Measurements from ENCODE around the gene SMIM17.

The SMIM17 gene

GRCh38 chr19:56639217-56639616, 3.7 kb upstream of the SMIM17 start:
- DNase-seq (ENCODE audit: low read depth): no peak
- no peak for TF ChIP-seq CTCF (IDR thresholded peaks at IDR 0.05; ENCODE audit: control insufficient read depth, insufficient read depth, low read depth, low read length, missing control alignments)
- H3K4me3 ChIP-seq (ENCODE audit: control insufficient read depth, low read depth, low read length): no peak overlapping the region

GRCh38 chr19:56643460-56643955, 549 bp downstream of the SMIM17 start:
- no peak for TF ChIP-seq CTCF (IDR thresholded peaks at IDR 0.05; ENCODE audit: control insufficient read depth, insufficient read depth, low read depth, low read length, missing control alignments)
- DNase-seq (ENCODE audit: low read depth): no peak

DNA sequence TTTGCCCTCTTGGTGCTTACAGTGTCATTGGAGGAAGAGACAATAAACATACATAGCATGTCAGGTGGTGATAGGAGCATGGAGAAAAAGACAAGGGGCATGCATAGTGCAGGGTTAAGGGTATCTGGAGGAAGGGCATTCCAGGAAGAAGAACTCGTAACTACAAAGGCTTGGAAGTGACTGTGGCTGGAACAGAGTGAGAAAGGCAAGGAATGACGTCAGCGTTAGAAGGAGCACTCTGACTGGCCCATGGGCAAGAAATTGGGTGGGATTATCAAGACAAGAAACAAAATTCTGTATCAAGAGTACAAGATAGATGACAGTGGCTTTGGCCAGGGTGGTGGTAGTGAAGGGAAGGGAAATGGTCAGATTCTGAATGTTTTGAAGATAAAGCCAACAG, 11.2 kb downstream of the SMIM17 start:
- no peak for TF ChIP-seq CTCF (IDR thresholded peaks at IDR 0.05; ENCODE audit: control insufficient read depth, insufficient read depth, low read depth, low read length, missing control alignments)

More at GRCh38 chr19:56643460-56643955, 549 bp downstream of the SMIM17 start:
- H3K4me3 ChIP-seq (ENCODE audit: control insufficient read depth, low read depth, low read length): no peak overlapping the region

DNA sequence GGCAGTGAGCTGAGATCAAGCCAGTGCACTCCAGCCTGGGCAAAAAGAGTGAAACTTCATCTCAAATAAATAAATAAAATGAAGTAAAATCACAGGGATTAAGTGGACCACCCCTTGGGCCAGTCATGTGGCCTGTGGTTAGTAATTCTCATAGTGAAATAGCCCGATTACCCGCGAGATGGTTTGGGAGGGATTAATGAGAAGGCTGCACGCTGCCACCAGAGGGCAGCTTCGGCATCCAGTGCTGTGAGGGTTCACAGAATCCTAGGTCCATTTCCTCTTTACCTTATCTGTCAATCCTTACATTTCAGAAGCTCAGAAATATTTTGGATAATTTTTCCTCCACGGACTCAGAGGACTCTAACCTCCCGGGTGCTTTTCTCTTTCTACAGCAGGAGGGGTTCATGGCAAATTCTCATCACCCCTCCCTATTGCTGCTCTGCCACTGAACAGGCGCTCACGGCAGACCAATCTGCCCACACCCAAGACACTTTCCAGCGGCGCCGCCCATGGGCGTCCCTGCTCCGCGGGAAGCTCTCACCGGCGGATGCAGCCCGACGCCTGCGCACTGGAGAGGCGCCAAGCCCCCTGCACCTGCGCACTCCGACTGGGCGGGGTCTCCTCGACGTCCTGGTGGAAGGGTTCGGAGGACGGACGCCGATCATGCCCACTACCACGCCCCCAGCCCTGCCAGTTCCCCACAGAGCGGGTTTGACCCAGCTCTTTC, 17.6 kb downstream of the SMIM17 start:
- no peak for TF ChIP-seq CTCF (IDR thresholded peaks at IDR 0.05; ENCODE audit: control insufficient read depth, insufficient read depth, low read depth, low read length, missing control alignments)
- DNase-seq (ENCODE audit: low read depth): no peak
- no peak overlapping the region for H3K4me3 ChIP-seq (ENCODE audit: control insufficient read depth, low read depth, low read length)

More for the DNA sequence above, 11.2 kb downstream of the SMIM17 start:
- no peak for DNase-seq (ENCODE audit: low read depth)
- no peak overlapping the region for H3K4me3 ChIP-seq (ENCODE audit: control insufficient read depth, low read depth, low read length)

- TF ChIP-seq CTCF (IDR thresholded peaks at IDR 0.05; ENCODE audit: control insufficient read depth, insufficient read depth, low read depth, low read length, missing control alignments): no peak
- H3K4me3 ChIP-seq (ENCODE audit: control insufficient read depth, low read depth, low read length): no peak overlapping the region
- no peak for DNase-seq (ENCODE audit: low read depth)
Measured at GRCh38 chr19:56661248-56661647, 18.3 kb downstream of the SMIM17 start.

DNA sequence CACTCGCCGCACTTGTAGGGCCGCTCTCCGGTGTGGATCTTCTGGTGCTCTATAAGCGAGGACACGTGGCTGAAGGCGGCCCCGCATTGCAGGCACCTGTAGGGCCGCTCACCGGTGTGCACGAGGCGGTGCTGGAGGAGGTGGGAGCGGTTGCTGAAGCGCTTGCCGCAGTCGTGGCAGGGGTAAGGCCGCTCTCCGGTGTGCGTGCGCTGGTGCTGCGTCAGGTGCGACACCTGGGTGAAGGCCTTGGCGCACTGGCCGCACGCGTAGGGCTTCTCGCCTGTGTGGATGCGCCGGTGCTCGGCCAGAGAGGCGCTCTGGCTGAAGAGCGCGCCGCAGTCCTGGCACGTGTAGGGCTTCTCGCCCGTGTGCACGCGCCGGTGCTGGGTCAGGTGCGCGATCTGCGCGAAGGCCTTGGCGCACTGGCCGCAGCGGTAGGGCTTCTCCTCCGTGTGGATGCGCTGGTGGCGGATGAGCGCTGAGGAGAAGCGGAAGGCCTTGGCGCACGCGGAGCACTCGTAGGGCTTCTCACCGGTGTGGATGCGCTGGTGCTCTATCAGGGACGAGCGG, 21.1 kb downstream of the SMIM17 start:
- TF ChIP-seq CTCF (IDR thresholded peaks at IDR 0.05; ENCODE audit: control insufficient read depth, insufficient read depth, low read depth, low read length, missing control alignments): no peak
- no peak overlapping the region for H3K4me3 ChIP-seq (ENCODE audit: control insufficient read depth, low read depth, low read length)
- no peak for DNase-seq (ENCODE audit: low read depth)
